NCI-H1436 treated with DMSO at 0.1 percent for 48 hours (cell line): ENCODE data around the gene TOLLIP.

Experiments used
- DNase-seq: peaks from one replicate; lab custom pipeline; 2025; lab: John Stamatoyannopoulos, UW

Gene TOLLIP

GRCh38 chr11:1298695-1299492, 10.5 kb downstream of the TOLLIP start:
- no peak for DNase-seq

- DNase-seq = no peak
These were observed 11.6 kb downstream of the TOLLIP start for GRCh38 chr11:1297576-1298473.

GRCh38 chr11:1297011-1297575, 12.3 kb downstream of the TOLLIP start:
- DNase-seq = no peak

DNA sequence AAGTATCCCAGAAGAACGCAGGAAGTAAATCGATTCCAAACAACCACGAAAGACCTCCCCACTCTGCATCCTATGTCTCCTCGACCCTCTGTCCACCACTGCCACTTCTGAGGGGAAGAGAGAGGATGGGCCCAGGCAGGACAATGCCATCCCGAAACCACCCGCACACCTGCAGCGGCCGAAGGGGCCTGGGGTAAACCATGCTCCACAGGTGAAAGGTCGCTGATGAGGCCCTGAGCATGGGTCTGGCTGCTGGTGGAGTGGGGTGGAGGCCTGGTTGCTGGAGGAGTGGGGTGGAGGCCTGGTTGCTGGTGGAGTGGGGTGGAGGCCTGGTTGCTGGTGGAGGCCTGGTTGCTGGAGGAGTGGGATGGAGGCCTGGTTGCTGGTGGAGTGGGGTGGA, 13.1 kb downstream of the TOLLIP start:
- no peak for DNase-seq

DNA sequence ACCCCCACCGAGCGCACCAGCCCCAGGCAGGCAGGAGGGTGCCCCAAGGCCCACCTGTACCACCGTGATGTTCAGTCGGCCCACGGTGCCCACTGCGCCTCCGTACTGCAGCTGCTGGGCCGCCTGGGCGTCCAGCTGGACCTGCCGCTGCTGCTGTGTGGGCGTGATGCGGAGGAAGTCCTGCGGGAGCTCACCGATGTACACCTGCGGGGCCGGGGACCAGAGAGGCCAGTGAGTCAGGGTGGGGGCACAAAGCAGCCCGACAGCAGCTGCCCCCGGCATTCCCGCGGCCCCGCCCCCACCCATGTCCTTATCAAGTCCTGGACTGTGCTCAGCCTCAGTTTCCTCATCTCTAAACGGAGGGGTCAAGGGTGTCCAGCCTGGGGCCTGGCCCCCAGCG, 13.8 kb downstream of the TOLLIP start:
- DNase-seq = no peak

DNA sequence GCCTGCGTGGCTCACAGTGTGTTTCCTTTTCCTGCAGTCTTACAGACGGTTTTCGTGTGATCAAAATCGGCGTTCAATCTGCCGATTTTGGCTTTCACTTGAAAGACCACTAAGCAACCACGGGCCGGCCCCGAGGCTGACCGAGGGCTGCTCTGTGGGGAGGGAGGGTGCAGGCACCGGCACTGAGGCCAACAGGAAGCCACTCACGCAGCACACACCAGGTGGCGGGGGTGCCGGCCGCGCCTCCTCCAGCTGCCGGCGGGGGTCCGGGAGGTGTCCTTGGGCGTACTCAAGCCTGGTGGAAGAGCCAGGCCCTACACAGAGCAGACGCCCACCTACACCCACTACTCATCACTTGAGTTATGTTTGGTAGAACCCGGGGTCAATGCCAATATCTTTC, 14.3 kb downstream of the TOLLIP start:
- DNase-seq = no peak

GRCh38 chr11:1293619-1294015, 15.8 kb downstream of the TOLLIP start:
- no peak for DNase-seq

DNA sequence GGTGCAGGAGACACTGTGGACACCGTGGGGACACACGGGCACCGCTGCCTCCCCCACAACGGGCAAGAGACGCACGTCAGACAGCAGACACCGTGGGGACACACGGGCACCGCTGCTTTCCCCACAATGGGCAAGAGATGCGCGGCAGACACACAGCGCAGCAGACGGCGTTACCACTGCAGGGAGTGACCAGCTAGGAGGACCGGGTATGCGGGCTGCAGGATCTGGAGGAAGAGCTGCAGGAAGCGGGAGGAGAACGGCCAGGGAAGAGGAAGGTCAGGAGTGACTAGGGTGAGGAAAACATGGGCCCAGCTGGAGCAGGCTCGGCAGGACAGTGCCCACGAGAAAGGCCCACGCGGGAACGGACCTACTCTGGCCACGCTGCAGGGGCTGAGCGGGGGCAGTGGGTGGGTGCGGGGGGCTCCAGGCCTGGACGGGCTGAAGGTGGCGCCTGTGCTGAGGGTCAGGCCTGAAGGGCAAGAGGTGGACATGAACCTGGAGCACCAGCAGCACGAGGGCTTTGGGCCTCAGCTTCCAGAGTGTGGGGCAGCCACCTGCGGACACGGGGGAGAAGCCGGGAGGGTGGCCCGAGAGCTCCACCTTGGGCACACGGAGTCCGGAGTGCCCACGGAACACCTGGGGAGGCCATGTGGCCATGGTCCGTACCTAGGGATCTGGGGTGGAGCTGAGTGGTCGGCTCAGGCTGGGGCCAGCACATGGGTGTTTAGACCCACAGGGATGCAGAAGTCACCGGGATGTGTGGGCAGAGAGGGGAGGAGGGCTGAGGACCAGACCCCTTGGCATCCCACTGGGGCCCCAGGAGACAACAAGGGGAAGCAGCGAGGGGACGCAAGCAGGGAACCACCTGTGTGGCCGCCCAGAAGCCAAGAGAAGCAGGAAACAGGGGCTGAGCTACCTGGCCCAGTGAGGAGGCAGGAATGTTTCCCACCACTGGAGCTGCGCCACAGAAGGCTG, 16.5 kb downstream of the TOLLIP start:
- no peak for DNase-seq

DNA sequence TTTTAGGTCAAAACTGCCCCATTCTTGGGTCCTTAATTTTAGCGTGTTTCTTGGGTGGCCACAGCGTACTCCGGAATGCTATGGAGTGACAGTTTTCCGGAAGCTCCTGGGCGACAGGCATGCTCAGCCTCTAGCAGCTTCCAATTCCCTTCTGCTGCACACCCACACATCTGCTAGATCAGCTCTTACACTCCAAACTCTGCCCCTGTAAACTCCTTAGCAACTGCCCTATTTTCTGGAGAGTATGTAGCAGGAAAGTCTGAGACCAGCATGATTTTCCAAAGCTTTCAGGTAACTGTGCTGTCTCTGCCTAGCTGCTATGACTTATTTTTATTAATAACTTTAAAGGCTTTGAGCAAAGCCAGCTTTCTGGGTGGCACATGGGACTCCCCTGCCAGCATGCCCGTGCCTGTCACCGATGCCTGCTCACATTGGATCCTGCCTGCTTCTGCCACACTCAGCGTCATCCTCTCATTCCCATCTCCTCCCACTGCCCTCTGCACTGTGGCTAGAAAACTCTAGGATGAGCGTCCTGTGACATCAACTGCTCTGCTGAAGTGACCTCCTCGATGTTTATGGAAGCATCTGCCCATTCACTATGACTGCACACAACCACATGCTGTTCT, 17.3 kb downstream of the TOLLIP start:
- DNase-seq = no peak

- no peak for DNase-seq
These were observed 18.0 kb downstream of the TOLLIP start for GRCh38 chr11:1291295-1292017.

GRCh38 chr11:1290052-1291040, 19.1 kb downstream of the TOLLIP start:
- no peak for DNase-seq

GRCh38 chr11:1289211-1289935, 20.1 kb downstream of the TOLLIP start:
- DNase-seq = no peak

- DNase-seq = no peak
These were observed 20.8 kb downstream of the TOLLIP start for GRCh38 chr11:1288426-1289151.

DNA sequence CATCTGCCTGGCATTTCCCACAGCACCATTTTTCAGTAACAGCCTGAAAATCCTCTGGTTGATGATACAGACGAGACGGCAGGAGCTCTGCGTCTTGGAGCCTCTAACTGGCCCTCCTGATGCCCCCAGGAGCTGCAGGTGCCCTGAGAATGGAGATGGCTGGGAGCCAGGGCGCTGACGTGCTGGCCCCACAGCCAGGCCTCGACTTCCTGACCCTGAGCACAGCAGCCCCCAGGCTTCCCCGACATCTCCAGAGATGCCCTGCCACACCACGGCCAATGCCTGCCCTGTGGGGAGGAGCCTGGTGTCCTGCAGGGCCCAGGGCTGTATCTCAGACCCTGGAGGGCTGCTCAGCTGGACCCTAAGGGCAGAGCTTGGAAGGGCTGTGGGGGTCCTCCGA, 21.5 kb downstream of the TOLLIP start:
- no peak for DNase-seq

- DNase-seq = no peak
These were observed 23.6 kb downstream of the TOLLIP start for GRCh38 chr11:1285876-1286275.

DNA sequence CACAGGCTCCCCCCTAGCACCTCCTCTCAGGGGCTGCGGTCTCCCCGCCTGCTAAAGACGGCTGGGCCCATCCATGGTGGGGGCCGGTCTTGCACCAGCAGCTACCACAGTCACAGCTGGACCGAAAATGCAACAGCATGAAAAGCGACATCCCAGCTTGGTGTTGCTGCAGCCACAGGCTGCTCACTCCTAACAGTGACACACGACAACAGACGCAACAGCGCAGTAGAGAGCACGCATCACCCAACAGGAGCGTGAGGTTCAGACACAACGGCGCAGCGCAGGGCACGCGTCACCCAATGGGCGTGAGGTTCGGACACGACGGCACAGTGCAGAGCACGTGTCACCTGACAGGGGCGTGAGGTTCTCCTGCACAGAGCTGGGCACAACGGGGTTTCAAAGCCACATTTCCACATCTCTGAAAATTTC, 24.1 kb downstream of the TOLLIP start:
- no peak for DNase-seq

GRCh38 chr11:1283906-1284305, 25.5 kb downstream of the TOLLIP start:
- DNase-seq = no peak

DNA sequence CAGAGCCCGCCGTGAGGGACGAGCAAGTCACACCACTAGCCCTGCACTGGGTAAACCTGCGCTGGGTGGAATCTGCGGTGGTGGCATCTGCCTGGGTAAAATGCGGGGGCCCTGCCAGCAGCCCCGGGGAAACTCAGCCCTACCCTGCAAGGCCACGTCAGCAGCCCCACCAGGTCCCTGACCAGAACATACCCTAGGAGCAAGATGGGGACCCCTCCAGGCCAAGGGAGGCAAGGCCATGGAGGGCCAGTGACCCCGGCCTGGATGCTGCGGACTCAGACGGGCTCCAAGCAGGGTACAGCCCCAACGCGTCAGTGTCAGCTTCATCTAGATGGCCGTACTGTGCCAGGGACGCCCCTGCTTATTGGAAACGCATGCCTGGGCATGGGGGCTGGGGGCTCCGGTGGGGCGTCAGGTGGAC, 26.3 kb downstream of the TOLLIP start:
- no peak for DNase-seq
